Measurements from ENCODE around the gene SF3A2.

Gene SF3A2

DNA sequence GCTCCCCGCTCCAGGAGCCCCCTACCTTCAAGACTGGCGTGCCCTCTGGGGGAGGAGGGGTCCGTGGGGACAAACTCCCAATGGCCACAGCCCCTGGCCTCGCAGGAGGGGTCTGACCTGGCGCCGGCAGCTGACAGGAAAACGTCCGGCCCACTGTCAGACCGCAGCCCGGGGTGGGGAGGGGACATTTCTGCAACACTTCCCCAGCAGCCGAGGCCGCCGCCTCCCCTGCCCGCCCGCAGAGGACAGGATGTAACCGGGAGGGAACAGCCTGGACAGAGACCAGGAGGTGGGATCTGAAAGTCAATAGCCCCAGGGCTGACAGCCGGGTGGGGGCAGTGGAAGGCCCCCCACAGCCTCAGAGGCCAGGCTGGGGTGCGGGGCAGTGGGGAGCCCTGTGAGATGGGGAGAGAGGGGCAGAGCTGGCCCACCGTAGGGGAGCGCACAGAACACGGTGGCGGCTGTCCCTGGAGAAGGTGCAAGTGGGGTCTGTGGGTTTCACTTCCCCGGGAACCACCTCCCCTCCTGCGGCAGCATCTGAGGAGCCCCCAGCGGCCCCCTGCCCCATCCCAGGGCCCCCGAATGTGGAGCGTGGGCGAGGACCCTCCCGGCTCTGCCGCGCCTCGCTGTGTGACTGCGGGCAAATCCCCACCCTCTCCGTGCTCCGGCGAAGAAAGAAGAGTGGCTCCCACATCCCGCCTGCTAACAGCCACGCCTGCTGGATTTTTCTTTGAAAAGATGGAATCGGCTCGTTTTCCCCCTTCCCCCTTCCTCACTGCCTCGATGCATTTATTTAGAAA is 45.6 kb downstream of the SF3A2 start, which contains the start of gene PEAK3:
TSS of gene PEAK3 (minus strand) at position 114 of the 800 bp plus-strand sequence. CDS start 1,244 bp downstream, outside the sequence.
- no peak for DNase-seq (ENCODE audit: low read depth)
- H3K4me3 ChIP-seq (ENCODE audit: control insufficient read depth, low read depth, low read length) = peak within 1 kb of the TSS; percentile 2
- TF ChIP-seq, protein P1, sequence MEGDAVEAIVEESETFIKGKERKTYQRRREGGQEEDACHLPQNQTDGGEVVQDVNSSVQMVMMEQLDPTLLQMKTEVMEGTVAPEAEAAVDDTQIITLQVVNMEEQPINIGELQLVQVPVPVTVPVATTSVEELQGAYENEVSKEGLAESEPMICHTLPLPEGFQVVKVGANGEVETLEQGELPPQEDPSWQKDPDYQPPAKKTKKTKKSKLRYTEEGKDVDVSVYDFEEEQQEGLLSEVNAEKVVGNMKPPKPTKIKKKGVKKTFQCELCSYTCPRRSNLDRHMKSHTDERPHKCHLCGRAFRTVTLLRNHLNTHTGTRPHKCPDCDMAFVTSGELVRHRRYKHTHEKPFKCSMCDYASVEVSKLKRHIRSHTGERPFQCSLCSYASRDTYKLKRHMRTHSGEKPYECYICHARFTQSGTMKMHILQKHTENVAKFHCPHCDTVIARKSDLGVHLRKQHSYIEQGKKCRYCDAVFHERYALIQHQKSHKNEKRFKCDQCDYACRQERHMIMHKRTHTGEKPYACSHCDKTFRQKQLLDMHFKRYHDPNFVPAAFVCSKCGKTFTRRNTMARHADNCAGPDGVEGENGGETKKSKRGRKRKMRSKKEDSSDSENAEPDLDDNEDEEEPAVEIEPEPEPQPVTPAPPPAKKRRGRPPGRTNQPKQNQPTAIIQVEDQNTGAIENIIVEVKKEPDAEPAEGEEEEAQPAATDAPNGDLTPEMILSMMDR (conservative IDR thresholded peaks at IDR 0.05; ENCODE audit: control insufficient read depth, insufficient read depth, low read depth, low read length) = no peak

DNA sequence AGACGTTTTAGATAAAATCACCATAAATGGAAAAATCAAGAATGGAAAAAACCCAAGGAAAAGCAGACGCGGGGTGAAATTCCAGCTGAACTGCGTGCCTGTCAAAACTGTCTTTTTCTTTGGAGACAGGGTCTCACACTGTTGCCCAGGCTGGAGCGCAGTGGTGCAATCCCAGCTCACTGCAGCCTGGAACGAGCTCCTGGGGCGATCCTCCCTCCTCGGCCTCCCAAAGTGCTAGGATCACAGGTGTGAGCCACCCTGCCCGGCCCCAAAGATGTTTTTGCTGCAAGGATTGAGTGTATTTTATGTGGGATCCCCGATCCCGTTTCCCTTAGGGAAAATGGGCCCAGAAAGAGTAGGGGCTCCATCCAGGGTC is 46.2 kb downstream of the SF3A2 start:
- DNase-seq (ENCODE audit: low read depth) = no peak
- TF ChIP-seq, protein P1 (conservative IDR thresholded peaks at IDR 0.05; ENCODE audit: control insufficient read depth, insufficient read depth, low read depth, low read length) = no peak
- H3K4me3 ChIP-seq (ENCODE audit: control insufficient read depth, low read depth, low read length) = no peak overlapping the region

DNA sequence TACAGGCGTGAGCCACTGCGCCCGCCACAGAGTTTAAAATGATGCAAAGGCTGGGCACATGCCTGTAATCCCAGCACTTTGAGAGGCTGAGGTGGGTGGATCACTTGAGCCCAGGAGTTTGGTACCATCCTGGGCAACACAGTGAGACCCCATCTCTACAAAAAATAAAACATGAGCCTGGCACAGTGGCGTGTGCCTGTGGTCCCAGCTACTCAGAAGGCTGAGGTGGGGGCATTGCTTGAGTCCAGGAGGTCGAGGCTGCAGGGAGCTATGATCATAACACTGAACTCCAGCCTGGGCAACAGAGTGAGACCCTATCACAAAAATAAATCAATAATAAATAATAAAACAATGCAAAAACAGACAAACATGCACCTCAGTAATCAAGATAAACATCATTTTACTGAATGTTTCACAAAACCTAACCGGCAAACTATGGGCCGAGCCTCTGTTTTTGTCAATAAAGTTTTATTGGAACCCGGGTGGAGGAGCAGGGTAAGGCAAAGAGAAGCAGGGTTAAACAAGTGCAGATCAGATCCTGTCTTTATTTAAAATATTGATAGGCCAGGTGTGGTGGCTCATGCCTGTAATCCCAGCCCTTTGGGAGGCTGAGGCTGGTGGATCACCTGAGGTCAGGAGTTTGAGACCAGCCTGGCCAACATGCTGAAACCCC is 47.3 kb downstream of the SF3A2 start:
- H3K4me3 ChIP-seq (ENCODE audit: control insufficient read depth, low read depth, low read length) = no peak overlapping the region
- DNase-seq (ENCODE audit: low read depth) = no peak
- TF ChIP-seq, protein P1 (conservative IDR thresholded peaks at IDR 0.05; ENCODE audit: control insufficient read depth, insufficient read depth, low read depth, low read length) = no peak

DNA sequence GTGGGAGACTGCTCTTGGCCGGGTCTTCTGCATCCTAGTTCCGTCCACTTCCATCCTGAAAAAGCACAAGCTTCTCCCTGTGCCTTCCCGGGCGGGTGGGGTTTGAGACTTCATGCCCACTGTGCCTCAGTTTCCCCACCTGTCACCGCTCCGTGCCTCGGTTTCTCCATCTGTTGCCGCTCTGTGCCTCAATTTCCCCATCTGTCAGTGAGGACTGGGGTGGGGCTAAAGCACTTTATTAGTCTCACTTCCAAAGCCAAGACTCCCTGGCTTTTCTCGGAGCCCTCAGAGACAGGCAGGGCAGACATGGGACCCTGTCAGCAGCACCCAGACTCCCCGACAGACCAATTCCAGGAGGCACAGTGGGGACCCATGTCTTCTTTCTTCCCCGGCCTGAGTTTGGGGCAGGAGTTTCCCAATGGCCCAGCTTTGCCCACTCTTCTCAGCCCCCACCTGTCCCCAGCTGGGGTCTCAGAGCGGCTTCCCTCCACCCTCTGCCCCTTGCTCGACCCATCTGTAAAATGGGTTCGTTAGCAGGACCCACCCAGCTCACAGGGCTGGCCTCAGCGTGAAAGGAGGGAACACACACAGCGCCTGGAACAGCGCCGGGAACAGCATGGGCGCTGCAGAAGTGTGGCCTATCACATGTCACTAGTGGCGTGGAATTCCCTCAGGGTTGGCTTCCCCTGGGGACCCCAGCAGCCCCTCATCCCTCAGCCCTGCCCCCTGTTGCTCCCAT is 49.9 kb downstream of the SF3A2 start:
- no peak for DNase-seq (ENCODE audit: low read depth)
- TF ChIP-seq, protein P1 (conservative IDR thresholded peaks at IDR 0.05; ENCODE audit: control insufficient read depth, insufficient read depth, low read depth, low read length) = no peak
- H3K4me3 ChIP-seq (ENCODE audit: control insufficient read depth, low read depth, low read length) = no peak overlapping the region

DNA sequence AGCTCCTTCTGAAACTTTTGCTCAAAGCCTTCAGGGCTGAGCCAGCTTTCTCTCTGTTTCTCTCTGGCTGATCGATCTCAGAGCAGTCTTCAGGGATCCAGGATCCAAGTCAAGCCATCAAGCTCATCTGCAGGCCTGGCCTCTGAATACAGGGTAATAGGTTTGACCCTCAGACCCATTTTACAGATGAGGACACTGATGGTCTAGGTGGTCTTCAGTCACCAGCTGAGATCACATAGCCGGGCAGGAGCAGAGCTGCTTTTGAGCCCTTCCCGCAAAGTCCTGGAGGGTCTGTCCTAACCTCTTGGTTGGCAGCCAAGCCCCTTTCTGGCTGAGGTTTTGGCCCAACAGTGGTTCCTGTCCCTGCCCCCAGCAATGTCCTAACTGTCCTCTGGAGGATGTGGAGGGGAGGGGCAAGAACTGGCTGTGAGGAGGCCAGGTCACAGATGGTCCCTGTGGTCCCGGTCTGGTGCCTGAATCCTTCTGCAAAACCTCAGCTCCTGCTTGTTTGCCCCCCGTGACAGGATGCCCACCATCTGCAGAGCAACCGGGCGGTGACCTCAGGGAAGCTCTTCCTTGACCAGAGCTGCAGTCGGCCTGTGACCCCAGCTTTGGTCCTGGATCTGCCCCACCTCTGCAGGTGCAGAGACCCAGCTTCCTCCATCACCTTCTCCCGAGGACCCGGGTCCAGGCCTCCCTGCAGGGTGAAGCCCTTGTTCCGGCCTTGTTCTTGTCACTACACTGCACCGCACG is 51.1 kb downstream of the SF3A2 start:
- DNase-seq (ENCODE audit: low read depth) = no peak
- no peak overlapping the region for H3K4me3 ChIP-seq (ENCODE audit: control insufficient read depth, low read depth, low read length)
- TF ChIP-seq, protein P1 (conservative IDR thresholded peaks at IDR 0.05; ENCODE audit: control insufficient read depth, insufficient read depth, low read depth, low read length) = no peak

DNA sequence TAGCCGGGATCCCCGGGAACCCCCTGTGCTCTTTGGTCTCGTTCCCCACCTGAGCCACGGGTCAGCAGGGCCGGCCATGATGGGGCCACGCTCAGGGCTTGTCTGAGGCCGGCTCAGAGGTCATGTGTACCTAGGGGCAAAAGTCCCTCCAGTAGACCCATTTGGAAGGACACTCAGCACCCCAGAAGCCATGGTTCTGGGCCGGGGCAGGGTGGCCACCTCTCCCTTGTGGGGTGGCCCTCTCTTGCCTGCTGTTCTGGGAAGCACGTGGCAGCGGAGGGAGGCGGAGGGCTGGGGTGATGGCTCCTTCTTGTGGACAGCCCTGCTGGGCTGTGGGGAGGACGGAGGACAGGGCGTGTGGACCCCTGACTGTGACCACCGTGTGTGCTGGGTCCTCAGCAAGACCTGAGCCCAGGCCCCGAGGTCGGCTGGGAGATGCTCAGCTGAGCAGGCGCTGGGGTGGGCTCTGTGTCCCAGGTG is 51.8 kb downstream of the SF3A2 start:
- no peak overlapping the region for H3K4me3 ChIP-seq (ENCODE audit: control insufficient read depth, low read depth, low read length)
- DNase-seq (ENCODE audit: low read depth) = no peak
- TF ChIP-seq, protein P1 (conservative IDR thresholded peaks at IDR 0.05; ENCODE audit: control insufficient read depth, insufficient read depth, low read depth, low read length) = no peak
